T-helper 2 cell treated with Interferon-gamma antibody and Interleukin-4, amounts not matched to agents 5 μg/mL and 100 μg/mL, for 36 hours (primary cell): ENCODE results near the gene SLC11A2.
"Not testable (repeated sequence)": the region's sequence is repeated elsewhere in the genome, so short reads cannot be mapped to it uniquely, and the experiment has no call there.

Source experiments
- DNase-seq: peaks from one replicate; pipeline ENCODE4 v3.0.0; 2021; ENCODE audit warnings: low spot score
- H3K27ac Mint-ChIP-seq: one replicate; pipeline ENCODE4 v1.8.0; 2021; ENCODE audit warnings: mild to moderate bottlenecking, mixed read lengths
- H3K27me3 Mint-ChIP-seq: one replicate; pipeline ENCODE4 v1.8.0; 2021; ENCODE audit warnings: low read depth, mixed read lengths
- H3K36me3 Mint-ChIP-seq: one replicate; pipeline ENCODE4 v1.8.0; 2021; ENCODE audit warnings: low read depth, mixed read lengths
- H3K4me1 Mint-ChIP-seq: one replicate; pipeline ENCODE4 v1.8.0; 2021; ENCODE audit warnings: low read depth, mixed read lengths
- H3K4me3 Mint-ChIP-seq: one replicate; pipeline ENCODE4 v1.8.0; 2022; ENCODE audit warnings: mild to moderate bottlenecking, moderate library complexity, mixed read lengths
- H3K9me3 Mint-ChIP-seq: one replicate; pipeline ENCODE4 v1.8.0; 2021; ENCODE audit warnings: mixed read lengths

The SLC11A2 gene

GRCh38 chr12:50961708-50962107 lies 64.5 kb downstream of the SLC11A2 start:
- Mint-ChIP-seq H3K9me3 (no peaks in the 10 kb centered on the region), H3K36me3 (no peaks in the 10 kb centered on the region), H3K27ac (no peak overlapping the region), H3K4me3 (no peak overlapping the region), H3K4me1 (peaks cover 6% of the 10 kb centered on the region), H3K27me3 (no peaks in the 10 kb centered on the region)
- no peak for DNase-seq

- no peaks in the 10 kb centered on the region for H3K9me3 Mint-ChIP-seq
- no peaks in the 10 kb centered on the region for H3K36me3 Mint-ChIP-seq
- H3K4me3 Mint-ChIP-seq: no peak overlapping the region
- DNase-seq: no peak
- H3K27ac Mint-ChIP-seq: no peak overlapping the region
- H3K27me3 Mint-ChIP-seq: no peaks in the 10 kb centered on the region
- peaks cover 6% of the 10 kb centered on the region for H3K4me1 Mint-ChIP-seq
Observed at GRCh38 chr12:50960130-50960529, 66.1 kb downstream of the SLC11A2 start.

GRCh38 chr12:50955697-50956096 lies 70.5 kb downstream of the SLC11A2 start:
- Mint-ChIP-seq H3K36me3 (no peaks in the 10 kb centered on the region), H3K27me3 (no peaks in the 10 kb centered on the region), H3K4me1 (peaks cover 6% of the 10 kb centered on the region), H3K27ac (no peak overlapping the region), H3K4me3 (no peak overlapping the region), H3K9me3 (no peaks in the 10 kb centered on the region)
- DNase-seq: no peak

- H3K27ac Mint-ChIP-seq: no peak overlapping the region
Observed at GRCh38 chr12:50955288-50955687, 70.9 kb downstream of the SLC11A2 start.

GRCh38 chr12:50954789-50955188 lies 71.4 kb downstream of the SLC11A2 start:
- H3K4me1 Mint-ChIP-seq, DNase-seq, H3K4me3 Mint-ChIP-seq, H3K27ac Mint-ChIP-seq, H3K27me3 Mint-ChIP-seq, H3K9me3 Mint-ChIP-seq, H3K36me3 Mint-ChIP-seq: not testable (repeated sequence)

More at GRCh38 chr12:50955288-50955687, 70.9 kb downstream of the SLC11A2 start:
- Mint-ChIP-seq H3K36me3 (no peaks in the 10 kb centered on the region), H3K27me3 (no peaks in the 10 kb centered on the region), H3K4me1 (peaks cover 5% of the 10 kb centered on the region), H3K9me3 (no peaks in the 10 kb centered on the region), H3K4me3 (no peak overlapping the region)
- no peak for DNase-seq

- Mint-ChIP-seq H3K4me1 (no peaks in the 10 kb centered on the region), H3K4me3 (no peak overlapping the region), H3K9me3 (no peaks in the 10 kb centered on the region), H3K27me3 (no peaks in the 10 kb centered on the region), H3K27ac (no peak overlapping the region), H3K36me3 (no peaks in the 10 kb centered on the region)
- DNase-seq: no peak
Observed at GRCh38 chr12:50953047-50953446, 73.1 kb downstream of the SLC11A2 start.

- H3K27ac Mint-ChIP-seq: no peak within 1 kb of the TSS
- H3K4me3 Mint-ChIP-seq: no peak within 1 kb of the TSS
- H3K36me3 Mint-ChIP-seq: no peaks in the 10 kb centered on the region
- H3K9me3 Mint-ChIP-seq: no peaks in the 10 kb centered on the region
- H3K4me1 Mint-ChIP-seq: no peaks in the 10 kb centered on the region
- H3K27me3 Mint-ChIP-seq: no peaks in the 10 kb centered on the region
- DNase-seq: no peak
Observed at GRCh38 chr12:50952510-50952909, 73.7 kb downstream of the SLC11A2 start, which contains the start of gene HIGD1C. TSS of gene HIGD1C (plus strand) at chr12:50952544. CDS start at chr12:50953999, 1,455 bp downstream.

GRCh38 chr12:50951112-50951511 lies 75.1 kb downstream of the SLC11A2 start:
- DNase-seq: no peak
- Mint-ChIP-seq H3K36me3 (no peaks in the 10 kb centered on the region), H3K27ac (no peak overlapping the region), H3K9me3 (no peaks in the 10 kb centered on the region), H3K4me1 (no peaks in the 10 kb centered on the region), H3K27me3 (no peaks in the 10 kb centered on the region), H3K4me3 (no peak overlapping the region)

GRCh38 chr12:50949801-50950302 lies 76.3 kb downstream of the SLC11A2 start:
- Mint-ChIP-seq H3K27me3 (no peaks in the 10 kb centered on the region), H3K4me1 (no peaks in the 10 kb centered on the region), H3K9me3 (no peaks in the 10 kb centered on the region), H3K27ac (no peak overlapping the region), H3K4me3 (no peak overlapping the region), H3K36me3 (no peaks in the 10 kb centered on the region)
- DNase-seq: no peak

- no peak overlapping the region for H3K4me3 Mint-ChIP-seq
- no peak overlapping the region for H3K27ac Mint-ChIP-seq
- H3K36me3 Mint-ChIP-seq: no peaks in the 10 kb centered on the region
- no peak for DNase-seq
- no peaks in the 10 kb centered on the region for H3K27me3 Mint-ChIP-seq
- no peaks in the 10 kb centered on the region for H3K9me3 Mint-ChIP-seq
- H3K4me1 Mint-ChIP-seq: no peaks in the 10 kb centered on the region
Observed at GRCh38 chr12:50948798-50949197, 77.4 kb downstream of the SLC11A2 start.

GRCh38 chr12:50947933-50948626 lies 78.1 kb downstream of the SLC11A2 start:
- no peaks in the 10 kb centered on the region for H3K9me3 Mint-ChIP-seq
- peaks cover 1% of the 10 kb centered on the region for H3K27me3 Mint-ChIP-seq
- H3K4me3 Mint-ChIP-seq: no peak overlapping the region
- no peak for DNase-seq
- no peak overlapping the region for H3K27ac Mint-ChIP-seq
- no peaks in the 10 kb centered on the region for H3K4me1 Mint-ChIP-seq
- no peaks in the 10 kb centered on the region for H3K36me3 Mint-ChIP-seq

GRCh38 chr12:50937653-50938052 lies 88.5 kb downstream of the SLC11A2 start:
- Mint-ChIP-seq H3K27ac (no peak overlapping the region), H3K27me3 (no peaks in the 10 kb centered on the region), H3K4me3 (no peak overlapping the region), H3K36me3 (peaks cover 2% of the 10 kb centered on the region), H3K9me3 (peaks cover 7% of the 10 kb centered on the region), H3K4me1 (peaks cover 7% of the 10 kb centered on the region)
- DNase-seq: no peak

GRCh38 chr12:50936821-50937530 lies 89.2 kb downstream of the SLC11A2 start:
- Mint-ChIP-seq H3K36me3 (peaks cover 2% of the 10 kb centered on the region), H3K4me3 (no peak overlapping the region), H3K9me3 (peaks cover 7% of the 10 kb centered on the region), H3K4me1 (peaks cover 7% of the 10 kb centered on the region), H3K27ac (no peak overlapping the region), H3K27me3 (no peaks in the 10 kb centered on the region)
- no peak for DNase-seq

GRCh38 chr12:50934981-50935807 lies 91.0 kb downstream of the SLC11A2 start:
- Mint-ChIP-seq H3K27me3 (no peaks in the 10 kb centered on the region), H3K4me3 (no peak overlapping the region), H3K9me3 (peaks cover 7% of the 10 kb centered on the region), H3K36me3 (peaks cover 2% of the 10 kb centered on the region), H3K4me1 (peaks cover 7% of the 10 kb centered on the region), H3K27ac (no peak overlapping the region)
- DNase-seq: no peak
